ENCODE results near the gene CYTH2. TPM values are rescaled to one million over a fixed set of nuclear protein-coding genes. Genes with fewer than 3 reads are reported as not detected.
A peak's percentile ranks its signal among the peaks of the same experiment; 100 is the strongest.

The CYTH2 gene
- total and polyA plus RNA-seq, 2 experiments from 2014 or later: 41.1 to 60.4 TPM

GRCh38 chr19:48513289-48514122 is 44.3 kb downstream of the CYTH2 start:
- H3K27ac Mint-ChIP-seq: 0 out of 2 replicates have a peak overlapping the region, but pooled peaks have one; percentile 71

More at GRCh38 chr19:48513289-48514122, 44.3 kb downstream of the CYTH2 start:
- Histone ChIP-seq H3F3A (replicated peaks; ENCODE audit: low read depth) (peaks cover 12% of the 10 kb centered on the region; the same call in 1 of the 2 replicates), H3K4me1 (ENCODE audit: insufficient read depth) (no peaks in the 10 kb centered on the region), H3K27ac (ENCODE audit: low read depth) (no peak overlapping the region), H3K36me3 (ENCODE audit: insufficient read depth) (no peaks in the 10 kb centered on the region), H3K4me2 (peak overlapping the region; percentile 86), H3K9me2 (ENCODE audit: insufficient read depth) (no peaks in the 10 kb centered on the region), H3K27me3 (ENCODE audit: insufficient read depth) (peaks cover 11% of the 10 kb centered on the region), H3K4me3 (peak overlapping the region; percentile 90), H3K79me2 (replicated peaks; ENCODE audit: insufficient read depth) (no peaks in the 10 kb centered on the region), H2AFZ (peak overlapping the region; percentile 97), H4K20me1 (replicated peaks; ENCODE audit: insufficient read depth) (no peaks in the 10 kb centered on the region)
- ATAC-seq (peak; percentile 79), DNase-seq (ENCODE audit: low spot score) (peak; percentile 98)
- Mint-ChIP-seq H3K4me3 (no peak overlapping the region), H3K9me3 (no peaks in the 10 kb centered on the region), H3K4me1 (peaks cover 26% of the 10 kb centered on the region), H3K36me3 (ENCODE audit: low read depth) (no peaks in the 10 kb centered on the region), H3K27me3 (ENCODE audit: insufficient read depth, low read depth, poor library complexity) (peaks cover 22% of the 10 kb centered on the region)
- TF ChIP-seq ZNF462 (CRISPR knock-in tag; IDR thresholded peaks at IDR 0.05) (no peak), REST (IDR thresholded peaks at IDR 0.05; ENCODE audit: unreplicated experiment) (no peak), POLR2AphosphoS5 (IDR thresholded peaks at IDR 0.05; ENCODE audit: low read depth) (peak; percentile 69; the same call in 1 of the 2 replicates), ETS1 (IDR thresholded peaks at IDR 0.05) (peak; percentile 98)

Measured in GM23338 (cell line).